HG03520 (cell line): Measurements from ENCODE around the gene MICAL1.

Experiments
- ATAC-seq: cut with Tn5 transposase; IDR thresholded peaks from one replicate; pipeline ENCODE4 v1.9.1; 2021; ENCODE audit warnings: mild to moderate bottlenecking, moderate library complexity; ENCODE audit not compliant: unreplicated experiment

Gene MICAL1

GRCh38 chr6:109455437-109456110 lies at the start of gene MICAL1:
TSS of gene MICAL1 (minus strand) at chr6:109455772. CDS start at chr6:109454196, 1,576 bp downstream.
- peak; percentile 57 for ATAC-seq

GRCh38 chr6:109503327-109504224 lies 48.0 kb upstream of the MICAL1 start:
- ATAC-seq: no peak

GRCh38 chr6:109498936-109499335 lies 43.4 kb upstream of the MICAL1 start:
- no peak for ATAC-seq

- no peak for ATAC-seq
Observed at GRCh38 chr6:109498052-109498451, 42.5 kb upstream of the MICAL1 start.

GRCh38 chr6:109496036-109496772 lies 40.6 kb upstream of the MICAL1 start:
- ATAC-seq: no peak

- no peak for ATAC-seq
Observed at GRCh38 chr6:109493865-109494264, 38.3 kb upstream of the MICAL1 start.

- ATAC-seq: peak; percentile 46
Observed at GRCh38 chr6:109491207-109491938, 35.8 kb upstream of the MICAL1 start.

GRCh38 chr6:109490713-109491112 lies 35.1 kb upstream of the MICAL1 start:
- no peak for ATAC-seq

GRCh38 chr6:109488001-109488400 lies 32.4 kb upstream of the MICAL1 start:
- ATAC-seq: no peak

- ATAC-seq: no peak
Observed at GRCh38 chr6:109486068-109486467, 30.5 kb upstream of the MICAL1 start.

- ATAC-seq: no peak
Observed at GRCh38 chr6:109485266-109485935, 29.8 kb upstream of the MICAL1 start.

- no peak for ATAC-seq
Observed at GRCh38 chr6:109484122-109484521, 28.6 kb upstream of the MICAL1 start.

- peak; percentile 1 for ATAC-seq
Observed at GRCh38 chr6:109483735-109484057, 28.1 kb upstream of the MICAL1 start.

GRCh38 chr6:109482905-109483734 lies 27.5 kb upstream of the MICAL1 start, which contains the start of gene ZBTB24:
TSS of gene ZBTB24 (minus strand) at chr6:109483219. CDS start at chr6:109482026, 1,193 bp downstream.
- ATAC-seq: peak; percentile 84

- ATAC-seq: no peak
Observed at GRCh38 chr6:109480993-109481480, 25.5 kb upstream of the MICAL1 start.

GRCh38 chr6:109478841-109479624 lies 23.5 kb upstream of the MICAL1 start:
- ATAC-seq: no peak

GRCh38 chr6:109478222-109478805 lies 22.7 kb upstream of the MICAL1 start:
- ATAC-seq: no peak

GRCh38 chr6:109477725-109478124 lies 22.2 kb upstream of the MICAL1 start:
- peak; percentile 62 for ATAC-seq
